GM12892 (cell line): ENCODE measurements around the gene CTBP2.

Source experiments
- DNase-seq: peaks from one replicate; pipeline ENCODE4 v3.0.0; 2011; ENCODE audit not compliant: insufficient read length
- FAIRE-seq: peaks from 2 replicates; lab custom pipeline; 2011; peaks lifted over from hg19 to GRCh38; lab: Jason Lieb, UNC
- POLR2A ChIP-seq: IDR thresholded peaks from 2 replicates; pipeline ENCODE4 v1.6.1; 2011; ENCODE audit warnings: low read depth, low read length, control low read depth
- POLR2AphosphoS5 ChIP-seq: IDR thresholded peaks from 2 replicates; pipeline ENCODE4 v1.6.1; 2011; ENCODE audit warnings: low read depth, low read length, control low read depth
- TAF1 ChIP-seq: IDR thresholded peaks from 2 replicates; pipeline ENCODE4 v1.6.1; 2011; ENCODE audit warnings: low read depth, mild to moderate bottlenecking, control low read depth, low read length, borderline replicate concordance

Gene CTBP2

DNA sequence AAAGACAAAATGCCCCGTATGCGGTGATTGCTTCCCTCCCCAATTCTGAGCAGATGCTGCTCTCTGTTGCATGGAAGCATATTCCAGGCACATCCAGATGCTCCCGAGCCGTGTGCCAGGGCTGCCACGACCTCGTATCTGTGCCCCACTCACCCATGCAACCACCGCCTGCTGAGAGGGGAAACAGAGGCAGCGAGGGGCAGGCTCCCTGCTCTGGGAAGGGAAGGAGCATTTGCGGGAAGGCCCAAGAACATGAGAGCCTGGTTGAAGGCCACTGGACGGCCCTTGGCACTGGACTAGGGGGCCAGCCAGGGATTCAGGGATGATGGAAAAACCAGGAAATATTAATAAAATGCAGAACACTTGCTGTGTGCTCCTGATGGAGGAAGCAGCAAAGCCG lies 89.4 kb downstream of the CTBP2 start:
- no peak for TF ChIP-seq POLR2AphosphoS5
- no peak for TF ChIP-seq TAF1
- TF ChIP-seq POLR2A, result no peak
- no peak for FAIRE-seq
- DNase-seq, result no peak

DNA sequence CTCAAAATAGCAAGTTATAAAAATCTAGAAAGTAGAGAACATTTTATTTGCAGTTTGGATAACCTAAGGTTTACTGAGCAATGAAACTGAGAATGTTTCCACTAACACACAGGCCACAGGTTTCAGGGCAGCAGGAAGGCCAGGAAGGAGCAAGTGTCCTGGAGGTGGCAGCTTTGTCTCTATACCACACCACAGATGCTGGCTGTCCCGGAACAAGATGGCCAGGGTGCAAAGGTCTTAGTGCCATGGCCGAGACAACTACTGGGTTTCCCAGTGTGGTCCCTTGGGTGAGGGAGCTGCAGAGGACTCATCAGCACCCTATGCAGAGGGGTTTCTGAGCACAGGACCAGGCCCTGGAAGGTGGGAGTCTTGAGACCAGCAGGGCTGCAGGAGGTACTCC lies 92.0 kb downstream of the CTBP2 start:
- FAIRE-seq (no peak), DNase-seq (no peak)
- TF ChIP-seq POLR2A (no peak), TAF1 (no peak), POLR2AphosphoS5 (no peak)

- FAIRE-seq, result no peak
Observed at GRCh38 chr10:125067764-125068163, 92.6 kb downstream of the CTBP2 start.

GRCh38 chr10:125066764-125067450 lies 93.5 kb downstream of the CTBP2 start:
- FAIRE-seq, result no peak
- no peak for TF ChIP-seq TAF1
- TF ChIP-seq POLR2AphosphoS5, result no peak
- TF ChIP-seq POLR2A, result no peak
- DNase-seq, result no peak

More at GRCh38 chr10:125067764-125068163, 92.6 kb downstream of the CTBP2 start:
- TF ChIP-seq POLR2A (no peak), POLR2AphosphoS5 (no peak)
- DNase-seq, result no peak

GRCh38 chr10:125064681-125065492 lies 95.5 kb downstream of the CTBP2 start:
- DNase-seq (peak; percentile 49), FAIRE-seq (peak; percentile 96)
- TF ChIP-seq POLR2A, result no peak
- TF ChIP-seq TAF1, result no peak
- peak; percentile 30; the same call in 1 of the 2 replicates for TF ChIP-seq POLR2AphosphoS5

- DNase-seq, result no peak
- peak; percentile 61 for FAIRE-seq
Observed at GRCh38 chr10:125063256-125063925, 97.0 kb downstream of the CTBP2 start.

GRCh38 chr10:125062914-125063230 lies 97.5 kb downstream of the CTBP2 start:
- FAIRE-seq, result no peak
- TF ChIP-seq POLR2A (no peak), POLR2AphosphoS5 (no peak), TAF1 (no peak)

More at GRCh38 chr10:125063256-125063925, 97.0 kb downstream of the CTBP2 start:
- TF ChIP-seq TAF1 (no peak), POLR2AphosphoS5 (no peak), POLR2A (no peak)

DNA sequence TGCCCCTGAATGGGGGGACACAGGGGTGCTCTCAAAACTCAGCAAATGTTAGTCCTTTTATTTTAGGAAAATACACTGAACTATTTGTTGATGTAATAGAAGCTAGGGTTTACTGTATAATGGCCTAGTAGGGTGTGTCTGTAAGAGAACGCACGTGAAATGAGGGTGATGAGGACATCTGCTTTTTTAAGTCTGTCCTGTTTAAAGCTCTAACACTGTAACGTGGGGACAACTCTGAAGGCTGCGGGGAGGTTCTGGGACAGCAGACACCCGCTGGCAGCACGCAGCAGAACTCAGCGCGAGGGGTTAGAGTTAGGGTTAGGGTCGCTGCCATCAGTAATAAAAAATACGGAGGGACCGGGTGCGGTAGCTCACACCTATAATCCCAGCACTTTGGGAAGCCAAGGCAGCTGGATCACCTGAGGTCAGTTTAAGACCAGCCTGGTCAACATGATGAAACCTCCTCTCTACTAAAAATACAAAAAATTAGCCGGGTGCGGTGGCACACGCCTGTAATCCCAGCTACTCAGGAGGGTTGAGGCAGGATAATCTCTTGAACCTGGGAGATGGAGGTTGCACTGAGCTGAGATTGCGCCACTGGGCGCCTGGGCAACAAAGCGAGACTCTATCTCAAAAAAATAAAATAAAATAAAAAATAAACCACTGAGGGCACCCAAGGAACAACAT lies 98.0 kb downstream of the CTBP2 start:
- no peak for TF ChIP-seq POLR2AphosphoS5
- no peak for TF ChIP-seq TAF1
- TF ChIP-seq POLR2A, result no peak
- peak; percentile 63 for FAIRE-seq
- no peak for DNase-seq

More at GRCh38 chr10:125062914-125063230, 97.5 kb downstream of the CTBP2 start:
- DNase-seq, result no peak

- FAIRE-seq (no peak), DNase-seq (peak; percentile 51)
- TF ChIP-seq POLR2A (no peak), TAF1 (0 out of 2 replicates have a peak, but pooled peaks have one; percentile 11), POLR2AphosphoS5 (no peak)
Observed at GRCh38 chr10:125061557-125062226, 98.7 kb downstream of the CTBP2 start.

DNA sequence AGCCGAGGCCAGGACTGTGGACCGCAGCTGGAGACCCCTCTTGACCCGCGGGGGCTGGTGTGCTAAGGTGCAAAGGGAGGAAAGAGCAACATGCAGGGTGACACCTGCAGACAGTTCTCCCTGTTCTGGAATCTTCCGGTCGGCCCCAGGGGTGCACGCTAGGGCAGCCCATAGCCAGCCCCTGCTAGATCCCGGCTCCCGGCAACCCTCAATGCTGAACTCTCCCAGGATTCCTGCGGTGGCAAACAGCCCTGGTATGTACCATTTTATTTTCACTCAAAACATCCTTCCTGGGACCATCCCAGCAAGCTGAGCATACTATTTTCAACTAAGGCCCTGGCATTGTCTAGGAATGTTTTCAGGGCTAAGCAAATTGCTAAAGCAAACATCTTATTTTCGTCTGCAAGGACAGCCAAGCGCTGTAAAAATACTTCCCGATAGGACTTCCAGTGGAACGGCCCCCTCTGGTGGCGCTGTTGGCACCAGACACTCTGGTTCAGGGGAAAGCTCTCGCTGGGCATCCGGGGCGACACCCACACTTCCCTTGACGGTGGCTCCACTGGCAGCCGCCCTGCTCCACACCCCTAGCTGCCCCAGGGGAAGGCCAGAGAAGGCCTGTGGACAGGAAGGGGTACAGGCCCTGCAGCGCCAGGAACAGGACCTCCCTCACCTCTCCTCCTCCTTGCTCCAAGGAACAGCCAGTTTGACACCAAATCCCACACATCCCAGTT lies 99.4 kb downstream of the CTBP2 start:
- FAIRE-seq (no peak), DNase-seq (no peak)

DNA sequence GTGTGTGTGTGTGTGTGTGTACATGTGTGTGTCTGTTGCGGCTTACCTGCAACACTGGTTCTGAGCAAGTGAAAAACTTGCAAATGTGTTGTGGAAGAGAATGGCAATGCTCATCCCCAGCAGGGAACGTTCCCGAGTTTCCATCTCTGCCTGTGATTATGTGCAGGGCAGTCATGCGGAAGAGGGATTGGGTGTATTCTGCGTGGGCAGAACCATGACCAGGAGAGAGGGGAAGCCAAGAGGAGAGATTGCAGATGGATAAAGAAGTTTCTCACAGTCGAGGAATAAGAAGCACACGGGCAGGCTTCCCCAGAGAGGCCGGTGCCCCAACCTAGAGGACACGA lies 99.9 kb downstream of the CTBP2 start:
- TF ChIP-seq TAF1, result no peak
- no peak for TF ChIP-seq POLR2A
- TF ChIP-seq POLR2AphosphoS5, result no peak
- FAIRE-seq (no peak), DNase-seq (no peak)

More for the DNA sequence above, 99.4 kb downstream of the CTBP2 start:
- TF ChIP-seq POLR2AphosphoS5 (no peak), POLR2A (no peak), TAF1 (no peak)
